ENCODE data around the gene SLC2A3. TPM values are rescaled to one million over a fixed set of nuclear protein-coding genes. Genes with fewer than 3 reads are reported as not detected.
"Not testable (repeated sequence)": the region's sequence is repeated elsewhere in the genome, so short reads cannot be mapped to it uniquely, and the experiment has no call there.

Gene SLC2A3
- total and polyA plus RNA-seq, 2 of the 13 experiments (the other 11 are each of a cell fraction or from before 2014, with no cell fraction given): 39.3 to 580 TPM

DNA sequence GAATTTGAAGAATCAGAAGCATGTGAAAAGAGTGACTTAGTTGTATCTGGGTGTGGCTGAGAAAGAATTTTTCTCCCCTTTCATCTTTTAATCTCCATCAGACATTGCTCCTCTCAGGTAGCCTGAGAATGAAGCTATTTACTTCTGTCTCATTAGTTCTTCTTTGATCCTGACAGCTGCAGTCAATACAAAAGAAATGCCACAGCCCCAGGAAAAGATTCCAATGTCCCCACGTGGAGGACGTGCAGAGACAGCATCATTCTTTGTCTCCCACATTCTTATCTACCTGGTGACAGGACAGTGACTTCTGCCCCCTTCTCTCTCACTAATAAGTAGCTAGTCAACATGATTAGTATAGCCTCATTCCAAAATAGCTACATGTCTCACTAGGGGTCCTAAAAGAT lies 46.3 kb upstream of the SLC2A3 start (continued):
- TF ChIP-seq, protein P1, sequence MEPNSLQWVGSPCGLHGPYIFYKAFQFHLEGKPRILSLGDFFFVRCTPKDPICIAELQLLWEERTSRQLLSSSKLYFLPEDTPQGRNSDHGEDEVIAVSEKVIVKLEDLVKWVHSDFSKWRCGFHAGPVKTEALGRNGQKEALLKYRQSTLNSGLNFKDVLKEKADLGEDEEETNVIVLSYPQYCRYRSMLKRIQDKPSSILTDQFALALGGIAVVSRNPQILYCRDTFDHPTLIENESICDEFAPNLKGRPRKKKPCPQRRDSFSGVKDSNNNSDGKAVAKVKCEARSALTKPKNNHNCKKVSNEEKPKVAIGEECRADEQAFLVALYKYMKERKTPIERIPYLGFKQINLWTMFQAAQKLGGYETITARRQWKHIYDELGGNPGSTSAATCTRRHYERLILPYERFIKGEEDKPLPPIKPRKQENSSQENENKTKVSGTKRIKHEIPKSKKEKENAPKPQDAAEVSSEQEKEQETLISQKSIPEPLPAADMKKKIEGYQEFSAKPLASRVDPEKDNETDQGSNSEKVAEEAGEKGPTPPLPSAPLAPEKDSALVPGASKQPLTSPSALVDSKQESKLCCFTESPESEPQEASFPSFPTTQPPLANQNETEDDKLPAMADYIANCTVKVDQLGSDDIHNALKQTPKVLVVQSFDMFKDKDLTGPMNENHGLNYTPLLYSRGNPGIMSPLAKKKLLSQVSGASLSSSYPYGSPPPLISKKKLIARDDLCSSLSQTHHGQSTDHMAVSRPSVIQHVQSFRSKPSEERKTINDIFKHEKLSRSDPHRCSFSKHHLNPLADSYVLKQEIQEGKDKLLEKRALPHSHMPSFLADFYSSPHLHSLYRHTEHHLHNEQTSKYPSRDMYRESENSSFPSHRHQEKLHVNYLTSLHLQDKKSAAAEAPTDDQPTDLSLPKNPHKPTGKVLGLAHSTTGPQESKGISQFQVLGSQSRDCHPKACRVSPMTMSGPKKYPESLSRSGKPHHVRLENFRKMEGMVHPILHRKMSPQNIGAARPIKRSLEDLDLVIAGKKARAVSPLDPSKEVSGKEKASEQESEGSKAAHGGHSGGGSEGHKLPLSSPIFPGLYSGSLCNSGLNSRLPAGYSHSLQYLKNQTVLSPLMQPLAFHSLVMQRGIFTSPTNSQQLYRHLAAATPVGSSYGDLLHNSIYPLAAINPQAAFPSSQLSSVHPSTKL (CRISPR knock-in tag; IDR thresholded peaks at IDR 0.05): peak; percentile 84
- TF ChIP-seq CEBPG (CRISPR knock-in tag; IDR thresholded peaks at IDR 0.05) (0 out of 2 replicates have a peak, but pooled peaks have one; percentile 13), ISL2 (CRISPR knock-in tag; IDR thresholded peaks at IDR 0.05) (0 out of 2 replicates have a peak, but pooled peaks have one; percentile 32), CREB1 (CRISPR knock-in tag; IDR thresholded peaks at IDR 0.05) (peak; percentile 52; the same call in 1 of the 2 replicates), SOX5 (CRISPR knock-in tag; IDR thresholded peaks at IDR 0.05; ENCODE audit: borderline replicate concordance) (peak; percentile 94), SOX6 (CRISPR knock-in tag; IDR thresholded peaks at IDR 0.05) (peak; percentile 52), SIX1 (CRISPR knock-in tag; IDR thresholded peaks at IDR 0.05; ENCODE audit: borderline replicate concordance) (peak; percentile 28; the same call in 1 of the 2 replicates), ETV5 (CRISPR knock-in tag; IDR thresholded peaks at IDR 0.05; ENCODE audit: borderline replicate concordance) (peak; percentile 45; the same call in 1 of the 2 replicates), SOX13 (IDR thresholded peaks at IDR 0.05) (peak; percentile 78), SOX13 (CRISPR knock-in tag; conservative IDR thresholded peaks at IDR 0.05 in 1 of 2, IDR thresholded peaks at IDR 0.05 in 1 of 2) (peak in 1 of 2 experiments; percentile 80; a peak in 2 of 4 replicates), TBX3 (IDR thresholded peaks at IDR 0.05; ENCODE audit: borderline replicate concordance) (peak; percentile 42; the same call in 1 of the 2 replicates), HDAC2 (CRISPR knock-in tag; IDR thresholded peaks at IDR 0.05) (peak; percentile 71), PHF21A (CRISPR knock-in tag; IDR thresholded peaks at IDR 0.05) (peak; percentile 64; the same call in 1 of the 2 replicates), RCOR2 (CRISPR knock-in tag; IDR thresholded peaks at IDR 0.05) (peak; percentile 81)
- TF ChIP-seq CREB1, SOX6 (IDR thresholded peaks at IDR 0.05): not testable (repeated sequence)
- TF ChIP-seq, protein P2, sequence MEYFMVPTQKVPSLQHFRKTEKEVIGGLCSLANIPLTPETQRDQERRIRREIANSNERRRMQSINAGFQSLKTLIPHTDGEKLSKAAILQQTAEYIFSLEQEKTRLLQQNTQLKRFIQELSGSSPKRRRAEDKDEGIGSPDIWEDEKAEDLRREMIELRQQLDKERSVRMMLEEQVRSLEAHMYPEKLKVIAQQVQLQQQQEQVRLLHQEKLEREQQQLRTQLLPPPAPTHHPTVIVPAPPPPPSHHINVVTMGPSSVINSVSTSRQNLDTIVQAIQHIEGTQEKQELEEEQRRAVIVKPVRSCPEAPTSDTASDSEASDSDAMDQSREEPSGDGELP (IDR thresholded peaks at IDR 0.05; ENCODE audit: borderline replicate concordance, low read depth): peak; percentile 72; the same call in 1 of the 2 replicates
- TF ChIP-seq, protein P3, sequence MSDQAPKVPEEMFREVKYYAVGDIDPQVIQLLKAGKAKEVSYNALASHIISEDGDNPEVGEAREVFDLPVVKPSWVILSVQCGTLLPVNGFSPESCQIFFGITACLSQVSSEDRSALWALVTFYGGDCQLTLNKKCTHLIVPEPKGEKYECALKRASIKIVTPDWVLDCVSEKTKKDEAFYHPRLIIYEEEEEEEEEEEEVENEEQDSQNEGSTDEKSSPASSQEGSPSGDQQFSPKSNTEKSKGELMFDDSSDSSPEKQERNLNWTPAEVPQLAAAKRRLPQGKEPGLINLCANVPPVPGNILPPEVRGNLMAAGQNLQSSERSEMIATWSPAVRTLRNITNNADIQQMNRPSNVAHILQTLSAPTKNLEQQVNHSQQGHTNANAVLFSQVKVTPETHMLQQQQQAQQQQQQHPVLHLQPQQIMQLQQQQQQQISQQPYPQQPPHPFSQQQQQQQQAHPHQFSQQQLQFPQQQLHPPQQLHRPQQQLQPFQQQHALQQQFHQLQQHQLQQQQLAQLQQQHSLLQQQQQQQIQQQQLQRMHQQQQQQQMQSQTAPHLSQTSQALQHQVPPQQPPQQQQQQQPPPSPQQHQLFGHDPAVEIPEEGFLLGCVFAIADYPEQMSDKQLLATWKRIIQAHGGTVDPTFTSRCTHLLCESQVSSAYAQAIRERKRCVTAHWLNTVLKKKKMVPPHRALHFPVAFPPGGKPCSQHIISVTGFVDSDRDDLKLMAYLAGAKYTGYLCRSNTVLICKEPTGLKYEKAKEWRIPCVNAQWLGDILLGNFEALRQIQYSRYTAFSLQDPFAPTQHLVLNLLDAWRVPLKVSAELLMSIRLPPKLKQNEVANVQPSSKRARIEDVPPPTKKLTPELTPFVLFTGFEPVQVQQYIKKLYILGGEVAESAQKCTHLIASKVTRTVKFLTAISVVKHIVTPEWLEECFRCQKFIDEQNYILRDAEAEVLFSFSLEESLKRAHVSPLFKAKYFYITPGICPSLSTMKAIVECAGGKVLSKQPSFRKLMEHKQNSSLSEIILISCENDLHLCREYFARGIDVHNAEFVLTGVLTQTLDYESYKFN (CRISPR knock-in tag; conservative IDR thresholded peaks at IDR 0.05): peak; percentile 67
- TF ChIP-seq, protein P4, sequence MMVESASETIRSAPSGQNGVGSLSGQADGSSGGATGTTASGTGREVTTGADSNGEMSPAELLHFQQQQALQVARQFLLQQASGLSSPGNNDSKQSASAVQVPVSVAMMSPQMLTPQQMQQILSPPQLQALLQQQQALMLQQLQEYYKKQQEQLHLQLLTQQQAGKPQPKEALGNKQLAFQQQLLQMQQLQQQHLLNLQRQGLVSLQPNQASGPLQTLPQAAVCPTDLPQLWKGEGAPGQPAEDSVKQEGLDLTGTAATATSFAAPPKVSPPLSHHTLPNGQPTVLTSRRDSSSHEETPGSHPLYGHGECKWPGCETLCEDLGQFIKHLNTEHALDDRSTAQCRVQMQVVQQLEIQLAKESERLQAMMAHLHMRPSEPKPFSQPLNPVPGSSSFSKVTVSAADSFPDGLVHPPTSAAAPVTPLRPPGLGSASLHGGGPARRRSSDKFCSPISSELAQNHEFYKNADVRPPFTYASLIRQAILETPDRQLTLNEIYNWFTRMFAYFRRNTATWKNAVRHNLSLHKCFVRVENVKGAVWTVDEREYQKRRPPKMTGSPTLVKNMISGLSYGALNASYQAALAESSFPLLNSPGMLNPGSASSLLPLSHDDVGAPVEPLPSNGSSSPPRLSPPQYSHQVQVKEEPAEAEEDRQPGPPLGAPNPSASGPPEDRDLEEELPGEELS (CRISPR knock-in tag; IDR thresholded peaks at IDR 0.05): peak; percentile 76
